SK-N-SH (cell line): ENCODE measurements around the gene TGFA.

Experiments used
- USF2 ChIP-seq: fragments of 150-350 bp; IDR thresholded peaks from 2 replicates; pipeline ENCODE4 v1.6.1; 2017; ENCODE audit warnings: antibody characterized with exemption, low read length, low read depth, borderline replicate concordance
- ZBTB33 ChIP-seq: IDR thresholded peaks from 2 replicates; pipeline ENCODE4 v1.4.0; 2012; ENCODE audit warnings: low read depth, borderline replicate concordance

- TF ChIP-seq ZBTB33 = no peak
- TF ChIP-seq USF2 = no peak
Observed at GRCh38 chr2:70514612-70515055, 39.0 kb downstream of the TGFA start.
